ENCODE measurements around the gene TIMM17B.

TIMM17B gene

GRCh38 chrX:48897625-48898306 is at the start of gene TIMM17B, which contains the start of gene PQBP1:
Gene TIMM17B, minus strand, starts transcription at chrX:48897768. Its CDS starts 19 bp downstream, at chrX:48897749.
Gene PQBP1, plus strand, starts transcription at chrX:48897930. Its CDS starts 580 bp downstream, at chrX:48898510.
- DNase-seq, result peak; percentile 93

- DNase-seq, result peak; percentile 38
These were observed 48.2 kb upstream of the TIMM17B start for GRCh38 chrX:48945517-48946348.

- DNase-seq, result no peak
These were observed 45.3 kb upstream of the TIMM17B start for GRCh38 chrX:48942895-48943294.

- no peak for DNase-seq
These were observed 42.9 kb upstream of the TIMM17B start for GRCh38 chrX:48940404-48940955.

GRCh38 chrX:48939524-48940228 is 42.1 kb upstream of the TIMM17B start:
- no peak for DNase-seq

- no peak for DNase-seq
These were observed 41.3 kb upstream of the TIMM17B start for GRCh38 chrX:48938721-48939425.

- DNase-seq, result no peak
These were observed 39.7 kb upstream of the TIMM17B start for GRCh38 chrX:48937054-48937907.

- no peak for DNase-seq
These were observed 39.0 kb upstream of the TIMM17B start for GRCh38 chrX:48936429-48937053.

GRCh38 chrX:48935301-48935670 is 37.7 kb upstream of the TIMM17B start:
- no peak for DNase-seq

- no peak for DNase-seq
These were observed 37.2 kb upstream of the TIMM17B start for GRCh38 chrX:48934581-48935300.

GRCh38 chrX:48933757-48934156 is 36.2 kb upstream of the TIMM17B start:
- no peak for DNase-seq

- no peak for DNase-seq
These were observed 30.3 kb upstream of the TIMM17B start for GRCh38 chrX:48927736-48928382.

- DNase-seq, result no peak
These were observed 29.6 kb upstream of the TIMM17B start for GRCh38 chrX:48927123-48927522.

GRCh38 chrX:48924270-48924669 is 26.7 kb upstream of the TIMM17B start:
- no peak for DNase-seq

- DNase-seq, result no peak
These were observed 26.2 kb upstream of the TIMM17B start for GRCh38 chrX:48923771-48924170.

- DNase-seq, result no peak
These were observed 23.1 kb upstream of the TIMM17B start for GRCh38 chrX:48920718-48921104.

GRCh38 chrX:48919947-48920717 is 22.6 kb upstream of the TIMM17B start:
- DNase-seq, result no peak

- DNase-seq, result no peak
These were observed 21.8 kb upstream of the TIMM17B start for GRCh38 chrX:48919360-48919841.
